ENCODE data around the gene MMP12. TPM values are rescaled to one million over a fixed set of nuclear protein-coding genes. Genes with fewer than 3 reads are reported as not detected.
A peak's percentile ranks its signal among the peaks of the same experiment; 100 is the strongest.

Gene MMP12
- total and polyA plus RNA-seq, 4 donors, result not detected

DNA sequence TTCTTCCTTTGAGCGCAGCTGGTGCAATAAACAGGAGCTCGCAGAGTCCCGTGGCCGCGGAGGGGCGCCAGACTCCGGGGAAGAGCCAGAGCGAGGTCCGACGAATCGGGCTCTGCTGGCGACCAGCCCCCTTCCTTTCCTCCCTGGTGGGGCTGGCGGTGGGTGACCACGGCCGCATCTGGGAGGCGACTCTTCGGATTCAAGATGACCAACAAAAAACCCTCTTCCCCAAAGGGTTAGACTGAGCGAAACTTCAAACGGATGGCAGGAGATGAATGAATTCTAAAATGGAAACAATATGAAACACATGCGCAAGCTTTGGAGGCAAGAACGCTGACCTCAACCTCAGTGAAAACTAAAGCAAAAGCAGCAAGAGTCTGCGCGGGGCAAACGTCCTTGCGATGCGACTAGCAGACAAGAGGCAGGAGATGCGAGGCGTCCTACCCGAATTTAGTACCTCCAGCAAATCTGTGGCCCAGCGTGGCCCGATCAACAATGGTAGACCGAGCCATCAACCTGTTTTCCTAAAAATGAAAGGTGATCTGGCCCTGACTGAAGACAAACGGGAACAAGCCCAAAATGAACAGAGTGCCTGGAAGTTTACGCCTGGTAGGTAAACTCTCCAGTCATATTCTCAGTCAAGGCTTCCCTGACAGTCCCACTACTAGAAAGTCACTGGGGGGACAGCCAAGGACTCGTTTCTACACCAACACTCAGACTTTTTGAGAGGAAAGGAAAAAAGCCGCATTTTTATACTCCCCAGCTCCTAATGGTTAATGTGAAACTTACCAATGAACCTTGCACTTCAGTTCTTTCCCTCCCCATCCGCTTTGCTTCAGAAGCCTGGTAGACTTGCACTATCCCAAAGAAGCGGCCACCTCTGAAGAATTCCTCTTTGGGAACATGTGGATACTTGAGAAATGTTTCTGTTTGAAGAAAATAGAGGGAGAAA lies 43.0 kb downstream of the MMP12 start (continued):
- TF ChIP-seq, protein P1, sequence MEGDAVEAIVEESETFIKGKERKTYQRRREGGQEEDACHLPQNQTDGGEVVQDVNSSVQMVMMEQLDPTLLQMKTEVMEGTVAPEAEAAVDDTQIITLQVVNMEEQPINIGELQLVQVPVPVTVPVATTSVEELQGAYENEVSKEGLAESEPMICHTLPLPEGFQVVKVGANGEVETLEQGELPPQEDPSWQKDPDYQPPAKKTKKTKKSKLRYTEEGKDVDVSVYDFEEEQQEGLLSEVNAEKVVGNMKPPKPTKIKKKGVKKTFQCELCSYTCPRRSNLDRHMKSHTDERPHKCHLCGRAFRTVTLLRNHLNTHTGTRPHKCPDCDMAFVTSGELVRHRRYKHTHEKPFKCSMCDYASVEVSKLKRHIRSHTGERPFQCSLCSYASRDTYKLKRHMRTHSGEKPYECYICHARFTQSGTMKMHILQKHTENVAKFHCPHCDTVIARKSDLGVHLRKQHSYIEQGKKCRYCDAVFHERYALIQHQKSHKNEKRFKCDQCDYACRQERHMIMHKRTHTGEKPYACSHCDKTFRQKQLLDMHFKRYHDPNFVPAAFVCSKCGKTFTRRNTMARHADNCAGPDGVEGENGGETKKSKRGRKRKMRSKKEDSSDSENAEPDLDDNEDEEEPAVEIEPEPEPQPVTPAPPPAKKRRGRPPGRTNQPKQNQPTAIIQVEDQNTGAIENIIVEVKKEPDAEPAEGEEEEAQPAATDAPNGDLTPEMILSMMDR (IDR thresholded peaks at IDR 0.05; ENCODE audit: low read depth, low read length, missing input control), result peak; percentile 39
- TF ChIP-seq, protein P2, sequence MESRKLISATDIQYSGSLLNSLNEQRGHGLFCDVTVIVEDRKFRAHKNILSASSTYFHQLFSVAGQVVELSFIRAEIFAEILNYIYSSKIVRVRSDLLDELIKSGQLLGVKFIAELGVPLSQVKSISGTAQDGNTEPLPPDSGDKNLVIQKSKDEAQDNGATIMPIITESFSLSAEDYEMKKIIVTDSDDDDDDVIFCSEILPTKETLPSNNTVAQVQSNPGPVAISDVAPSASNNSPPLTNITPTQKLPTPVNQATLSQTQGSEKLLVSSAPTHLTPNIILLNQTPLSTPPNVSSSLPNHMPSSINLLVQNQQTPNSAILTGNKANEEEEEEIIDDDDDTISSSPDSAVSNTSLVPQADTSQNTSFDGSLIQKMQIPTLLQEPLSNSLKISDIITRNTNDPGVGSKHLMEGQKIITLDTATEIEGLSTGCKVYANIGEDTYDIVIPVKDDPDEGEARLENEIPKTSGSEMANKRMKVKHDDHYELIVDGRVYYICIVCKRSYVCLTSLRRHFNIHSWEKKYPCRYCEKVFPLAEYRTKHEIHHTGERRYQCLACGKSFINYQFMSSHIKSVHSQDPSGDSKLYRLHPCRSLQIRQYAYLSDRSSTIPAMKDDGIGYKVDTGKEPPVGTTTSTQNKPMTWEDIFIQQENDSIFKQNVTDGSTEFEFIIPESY (IDR thresholded peaks at IDR 0.05), result no peak
- TF ChIP-seq TAF1 (conservative IDR thresholded peaks at IDR 0.05) (no peak), GABPA (IDR thresholded peaks at IDR 0.05 in 1 of 2, conservative IDR thresholded peaks at IDR 0.05 in 1 of 2) (no peak), HNF4G (IDR thresholded peaks at IDR 0.05) (no peak)

DNA sequence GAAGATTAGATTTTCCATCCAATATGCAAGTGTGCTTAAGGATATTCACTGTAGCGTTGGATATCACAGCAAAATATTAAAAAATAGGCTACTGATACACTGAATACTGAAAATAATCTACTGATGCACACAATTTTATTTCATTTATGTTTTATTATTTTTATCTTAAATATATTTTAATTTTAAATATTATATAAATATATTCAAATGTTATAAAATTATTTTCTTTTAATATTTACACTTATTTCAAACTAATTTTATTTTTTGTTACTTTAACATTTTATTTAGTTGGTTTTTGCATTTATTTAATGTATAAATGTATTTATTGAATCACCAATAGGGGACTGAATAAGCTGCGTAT lies 43.7 kb downstream of the MMP12 start:
- no peak overlapping the region for H3K4me3 ChIP-seq (ENCODE audit: low read depth in 1 of 3, low read length in 3 of 3)
- TF ChIP-seq GABPA (IDR thresholded peaks at IDR 0.05 in 1 of 2, conservative IDR thresholded peaks at IDR 0.05 in 1 of 2), result no peak
- TF ChIP-seq, protein P3, sequence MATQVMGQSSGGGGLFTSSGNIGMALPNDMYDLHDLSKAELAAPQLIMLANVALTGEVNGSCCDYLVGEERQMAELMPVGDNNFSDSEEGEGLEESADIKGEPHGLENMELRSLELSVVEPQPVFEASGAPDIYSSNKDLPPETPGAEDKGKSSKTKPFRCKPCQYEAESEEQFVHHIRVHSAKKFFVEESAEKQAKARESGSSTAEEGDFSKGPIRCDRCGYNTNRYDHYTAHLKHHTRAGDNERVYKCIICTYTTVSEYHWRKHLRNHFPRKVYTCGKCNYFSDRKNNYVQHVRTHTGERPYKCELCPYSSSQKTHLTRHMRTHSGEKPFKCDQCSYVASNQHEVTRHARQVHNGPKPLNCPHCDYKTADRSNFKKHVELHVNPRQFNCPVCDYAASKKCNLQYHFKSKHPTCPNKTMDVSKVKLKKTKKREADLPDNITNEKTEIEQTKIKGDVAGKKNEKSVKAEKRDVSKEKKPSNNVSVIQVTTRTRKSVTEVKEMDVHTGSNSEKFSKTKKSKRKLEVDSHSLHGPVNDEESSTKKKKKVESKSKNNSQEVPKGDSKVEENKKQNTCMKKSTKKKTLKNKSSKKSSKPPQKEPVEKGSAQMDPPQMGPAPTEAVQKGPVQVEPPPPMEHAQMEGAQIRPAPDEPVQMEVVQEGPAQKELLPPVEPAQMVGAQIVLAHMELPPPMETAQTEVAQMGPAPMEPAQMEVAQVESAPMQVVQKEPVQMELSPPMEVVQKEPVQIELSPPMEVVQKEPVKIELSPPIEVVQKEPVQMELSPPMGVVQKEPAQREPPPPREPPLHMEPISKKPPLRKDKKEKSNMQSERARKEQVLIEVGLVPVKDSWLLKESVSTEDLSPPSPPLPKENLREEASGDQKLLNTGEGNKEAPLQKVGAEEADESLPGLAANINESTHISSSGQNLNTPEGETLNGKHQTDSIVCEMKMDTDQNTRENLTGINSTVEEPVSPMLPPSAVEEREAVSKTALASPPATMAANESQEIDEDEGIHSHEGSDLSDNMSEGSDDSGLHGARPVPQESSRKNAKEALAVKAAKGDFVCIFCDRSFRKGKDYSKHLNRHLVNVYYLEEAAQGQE (IDR thresholded peaks at IDR 0.05), result no peak

DNA sequence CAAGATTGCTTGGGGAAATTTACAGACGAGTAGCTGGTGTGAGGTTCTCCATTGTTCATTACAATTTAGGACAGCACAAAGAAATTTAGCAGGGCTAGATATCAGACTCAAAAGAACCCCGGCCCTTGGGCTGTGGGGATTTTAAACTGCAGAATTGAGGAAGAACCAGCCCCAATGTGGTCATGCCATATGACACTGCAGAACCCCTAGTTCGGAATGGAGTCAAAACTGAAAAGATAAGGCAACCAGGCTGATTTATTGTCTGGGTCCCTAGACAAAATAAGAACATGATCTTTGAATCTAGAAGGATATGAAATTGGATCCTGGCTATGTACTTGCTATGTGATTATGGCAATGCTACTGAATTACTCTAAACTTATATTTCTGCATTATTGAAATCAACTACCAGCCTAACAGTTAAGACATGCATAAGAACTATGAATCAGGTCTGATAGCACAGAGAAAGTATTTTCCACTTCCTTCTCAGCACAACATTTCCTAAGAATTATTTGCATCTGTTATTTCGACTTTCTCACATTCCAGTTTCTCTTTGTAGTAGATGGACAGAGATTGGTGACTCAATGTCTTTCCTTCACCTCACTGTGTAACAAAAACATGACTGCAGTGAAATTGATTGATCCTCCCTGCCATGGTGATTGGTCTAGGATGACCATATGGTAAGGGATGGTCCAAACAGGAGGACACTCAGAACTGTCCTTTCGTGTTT lies 44.6 kb downstream of the MMP12 start:
- 69% methylated on average over 5 of the region's 5 CpGs for WGBS
- TF ChIP-seq YY1 (IDR thresholded peaks at IDR 0.05), result no peak
- TF ChIP-seq JUND (IDR thresholded peaks at IDR 0.05), result no peak
- no peak for TF ChIP-seq HNF4G (IDR thresholded peaks at IDR 0.05)
- TF ChIP-seq SP1 (IDR thresholded peaks at IDR 0.05), result no peak
- TF ChIP-seq NR2F2 (IDR thresholded peaks at IDR 0.05), result no peak
- TF ChIP-seq, protein P4, sequence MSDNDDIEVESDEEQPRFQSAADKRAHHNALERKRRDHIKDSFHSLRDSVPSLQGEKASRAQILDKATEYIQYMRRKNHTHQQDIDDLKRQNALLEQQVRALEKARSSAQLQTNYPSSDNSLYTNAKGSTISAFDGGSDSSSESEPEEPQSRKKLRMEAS (IDR thresholded peaks at IDR 0.05), result no peak
- TF ChIP-seq FOXA1 (IDR thresholded peaks at IDR 0.05), result no peak
- TF ChIP-seq RAD21 (IDR thresholded peaks at IDR 0.05), result no peak
- TF ChIP-seq, protein P5, sequence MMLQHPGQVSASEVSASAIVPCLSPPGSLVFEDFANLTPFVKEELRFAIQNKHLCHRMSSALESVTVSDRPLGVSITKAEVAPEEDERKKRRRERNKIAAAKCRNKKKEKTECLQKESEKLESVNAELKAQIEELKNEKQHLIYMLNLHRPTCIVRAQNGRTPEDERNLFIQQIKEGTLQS (IDR thresholded peaks at IDR 0.05), result no peak
- no peak for TF ChIP-seq RXRA (IDR thresholded peaks at IDR 0.05)
- TF ChIP-seq TAF1 (conservative IDR thresholded peaks at IDR 0.05), result no peak
- TF ChIP-seq HNF4A (conservative IDR thresholded peaks at IDR 0.05), result no peak
- no peak for TF ChIP-seq EGR1 (IDR thresholded peaks at IDR 0.05; ENCODE audit: low read depth in 2 of 2)
- no peak for TF ChIP-seq GABPA (IDR thresholded peaks at IDR 0.05 in 1 of 2, conservative IDR thresholded peaks at IDR 0.05 in 1 of 2)
- TF ChIP-seq, protein P2 (IDR thresholded peaks at IDR 0.05), result no peak

More for the DNA sequence above, 43.7 kb downstream of the MMP12 start:
- Histone ChIP-seq H3K36me3 (ENCODE audit: control insufficient read depth in 4 of 4, insufficient read depth in 3 of 4, low read depth in 1 of 4, low read length in 3 of 4) (no peaks in the 10 kb centered on the region), H3K9ac (ENCODE audit: low read depth in 1 of 2, low read length in 2 of 2) (no peak overlapping the region), H3K9me3 (ENCODE audit: control insufficient read depth in 4 of 4, low read length in 3 of 4) (no peaks in the 10 kb centered on the region), H3K4me1 (ENCODE audit: control insufficient read depth in 4 of 4, insufficient read depth in 4 of 4, low read length in 3 of 4) (no peaks in the 10 kb centered on the region), H3K27ac (ENCODE audit: low read depth in 1 of 2, low read length in 2 of 2) (no peak overlapping the region), H3K27me3 (ENCODE audit: control insufficient read depth in 4 of 4, insufficient read depth in 4 of 4, low read length in 3 of 4) (peaks cover 0 to 6% (median 0%) of the 10 kb centered on the region in 4 donors)
- DNase-seq (ENCODE audit: low spot score), result no peak
- WGBS, result 57% methylated on average over 2 of the region's 2 CpGs

More for the DNA sequence above, 44.6 kb downstream of the MMP12 start:
- no peak for DNase-seq (ENCODE audit: low spot score)
- H3K4me3 ChIP-seq (ENCODE audit: low read depth in 1 of 3, low read length in 3 of 3), result no peak overlapping the region
- peaks cover 0 to 6% (median 0%) of the 10 kb centered on the region in 4 donors for H3K27me3 ChIP-seq (ENCODE audit: control insufficient read depth in 4 of 4, insufficient read depth in 4 of 4, low read length in 3 of 4)
- no peaks in the 10 kb centered on the region for H3K36me3 ChIP-seq (ENCODE audit: control insufficient read depth in 4 of 4, insufficient read depth in 3 of 4, low read depth in 1 of 4, low read length in 3 of 4)
- no peak overlapping the region for H3K9ac ChIP-seq (ENCODE audit: low read depth in 1 of 2, low read length in 2 of 2)
- H3K4me1 ChIP-seq (ENCODE audit: control insufficient read depth in 4 of 4, insufficient read depth in 4 of 4, low read length in 3 of 4), result no peaks in the 10 kb centered on the region
- H3K9me3 ChIP-seq (ENCODE audit: control insufficient read depth in 4 of 4, low read length in 3 of 4), result no peaks in the 10 kb centered on the region
- no peak overlapping the region for H3K27ac ChIP-seq (ENCODE audit: low read depth in 1 of 2, low read length in 2 of 2)
